ENCODE data around the gene ZBTB44.

ZBTB44 gene

DNA sequence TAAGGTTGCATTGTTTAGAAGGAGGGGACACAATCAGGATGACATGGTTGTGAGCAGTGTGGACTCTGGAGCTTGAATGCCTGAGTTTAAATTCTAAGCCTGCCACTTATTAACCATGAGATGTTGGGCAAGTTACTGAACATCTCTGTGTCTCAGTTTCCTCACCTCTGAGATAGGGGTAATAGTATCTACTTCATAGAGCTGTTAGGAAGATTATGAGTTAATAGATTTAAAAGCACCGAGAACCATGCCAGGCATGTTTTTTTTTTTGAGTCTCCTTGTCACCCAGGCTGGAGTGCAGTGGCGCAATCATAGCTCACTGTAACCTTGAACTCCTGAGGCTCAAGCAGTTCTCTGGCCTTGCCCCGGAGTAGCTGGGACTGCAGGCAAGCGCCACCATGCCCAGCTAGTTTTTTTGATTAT lies 121.9 kb downstream of the ZBTB44 start:
- DNase-seq, result no peak

- DNase-seq, result no peak
Observed at GRCh38 chr11:130191896-130192295, 122.8 kb downstream of the ZBTB44 start.

- no peak for DNase-seq
Observed at GRCh38 chr11:130190371-130190881, 124.3 kb downstream of the ZBTB44 start.

DNA sequence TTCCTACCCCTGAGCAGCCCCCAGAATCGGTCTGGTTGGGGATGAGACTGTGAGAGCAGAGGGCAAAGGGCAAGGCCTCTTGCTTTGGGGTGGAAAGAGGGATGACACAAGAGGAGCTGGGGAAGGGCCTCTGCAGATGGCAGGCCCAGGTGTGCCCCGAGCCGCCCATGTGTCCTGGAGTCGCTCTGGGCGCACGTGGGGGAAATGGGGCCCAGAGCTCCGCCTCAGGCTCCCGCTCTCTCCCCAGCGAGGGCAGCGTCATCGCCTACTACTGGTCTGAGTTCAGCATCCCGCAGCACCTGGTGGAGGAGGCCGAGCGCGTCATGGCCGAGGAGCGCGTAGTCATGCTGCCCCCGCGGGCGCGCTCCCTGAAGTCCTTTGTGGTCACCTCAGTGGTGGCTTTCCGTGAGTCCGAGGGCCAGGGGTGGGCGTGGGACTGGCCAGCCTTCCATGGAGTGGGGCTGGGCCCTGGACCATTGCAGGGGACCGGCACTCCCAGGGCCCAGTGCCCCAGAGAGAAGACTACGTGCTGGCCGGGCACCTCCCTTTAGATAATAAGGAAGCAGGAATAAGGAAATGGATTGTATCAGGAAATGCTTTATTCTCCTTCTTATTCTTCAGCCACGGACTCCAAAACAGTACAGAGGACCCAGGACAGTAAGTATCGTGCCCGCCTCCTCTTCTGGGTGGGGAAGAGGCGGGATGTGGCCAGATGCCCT lies 125.1 kb downstream of the ZBTB44 start:
- DNase-seq, result no peak

DNA sequence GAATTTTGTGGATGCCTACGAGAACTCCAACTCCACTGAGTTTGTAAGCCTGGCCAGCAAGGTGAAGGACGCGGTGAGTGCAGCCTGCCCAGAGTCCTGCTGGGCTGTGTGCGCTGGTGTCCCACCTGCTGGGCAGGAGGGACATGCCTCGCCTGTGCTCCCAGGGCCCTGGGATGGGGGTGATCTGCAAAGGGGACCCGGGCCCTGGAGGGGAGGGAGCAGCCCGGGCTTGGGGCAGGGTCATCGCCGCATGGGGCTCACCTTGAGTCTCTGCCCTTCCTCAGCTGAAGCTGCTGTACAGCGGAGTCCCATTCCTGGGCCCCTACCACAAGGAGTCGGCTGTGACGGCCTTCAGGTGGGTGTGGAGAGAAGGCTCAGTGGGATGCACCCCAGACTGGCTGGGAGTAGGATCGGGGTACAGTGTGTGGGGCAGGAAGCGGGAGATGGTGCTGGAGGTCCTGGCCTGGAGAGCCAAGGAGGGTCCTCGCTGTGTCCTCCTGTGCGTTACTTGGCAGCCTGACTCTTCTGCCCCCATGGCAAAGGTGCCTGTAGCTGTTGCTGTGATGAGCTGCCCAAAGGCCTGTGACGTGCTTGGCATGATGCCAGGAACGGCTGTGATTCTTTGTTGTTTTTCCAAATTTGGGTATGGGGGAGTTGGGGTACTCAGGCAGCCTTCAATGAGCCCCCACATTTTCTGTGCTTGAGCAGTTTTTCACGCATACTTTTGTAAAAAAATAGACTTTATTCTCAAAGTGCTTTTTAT lies 126.0 kb downstream of the ZBTB44 start:
- DNase-seq, result no peak

- DNase-seq, result no peak
Observed at GRCh38 chr11:130188047-130188446, 126.7 kb downstream of the ZBTB44 start.

- DNase-seq, result no peak
Observed at GRCh38 chr11:130187096-130187495, 127.6 kb downstream of the ZBTB44 start.

- no peak for DNase-seq
Observed at GRCh38 chr11:130183878-130184610, 130.7 kb downstream of the ZBTB44 start.

GRCh38 chr11:130181295-130182272 lies 133.1 kb downstream of the ZBTB44 start:
- DNase-seq, result no peak

DNA sequence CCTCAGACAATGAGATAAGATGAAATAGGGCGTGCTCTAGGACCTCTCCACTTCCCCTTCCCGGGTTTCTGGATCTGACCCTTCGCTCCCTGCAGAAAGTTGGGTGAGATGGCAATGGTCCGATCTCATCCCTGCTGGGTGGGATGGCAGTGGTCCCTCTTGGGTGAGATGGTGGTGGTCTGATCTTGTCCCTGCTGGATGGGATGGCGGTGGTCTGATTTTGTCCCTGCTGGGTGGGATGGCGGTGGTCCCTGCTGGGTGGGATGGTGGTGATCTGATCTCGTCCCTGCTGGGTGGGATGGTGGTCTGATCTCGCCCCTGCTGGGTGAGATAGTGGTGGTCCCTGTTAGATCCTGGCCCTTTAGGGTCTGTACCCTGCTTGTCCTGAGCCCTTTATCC lies 133.8 kb downstream of the ZBTB44 start:
- DNase-seq, result no peak

GRCh38 chr11:130180491-130180890 lies 134.2 kb downstream of the ZBTB44 start:
- no peak for DNase-seq

GRCh38 chr11:130179396-130180306 lies 135.1 kb downstream of the ZBTB44 start:
- no peak for DNase-seq

DNA sequence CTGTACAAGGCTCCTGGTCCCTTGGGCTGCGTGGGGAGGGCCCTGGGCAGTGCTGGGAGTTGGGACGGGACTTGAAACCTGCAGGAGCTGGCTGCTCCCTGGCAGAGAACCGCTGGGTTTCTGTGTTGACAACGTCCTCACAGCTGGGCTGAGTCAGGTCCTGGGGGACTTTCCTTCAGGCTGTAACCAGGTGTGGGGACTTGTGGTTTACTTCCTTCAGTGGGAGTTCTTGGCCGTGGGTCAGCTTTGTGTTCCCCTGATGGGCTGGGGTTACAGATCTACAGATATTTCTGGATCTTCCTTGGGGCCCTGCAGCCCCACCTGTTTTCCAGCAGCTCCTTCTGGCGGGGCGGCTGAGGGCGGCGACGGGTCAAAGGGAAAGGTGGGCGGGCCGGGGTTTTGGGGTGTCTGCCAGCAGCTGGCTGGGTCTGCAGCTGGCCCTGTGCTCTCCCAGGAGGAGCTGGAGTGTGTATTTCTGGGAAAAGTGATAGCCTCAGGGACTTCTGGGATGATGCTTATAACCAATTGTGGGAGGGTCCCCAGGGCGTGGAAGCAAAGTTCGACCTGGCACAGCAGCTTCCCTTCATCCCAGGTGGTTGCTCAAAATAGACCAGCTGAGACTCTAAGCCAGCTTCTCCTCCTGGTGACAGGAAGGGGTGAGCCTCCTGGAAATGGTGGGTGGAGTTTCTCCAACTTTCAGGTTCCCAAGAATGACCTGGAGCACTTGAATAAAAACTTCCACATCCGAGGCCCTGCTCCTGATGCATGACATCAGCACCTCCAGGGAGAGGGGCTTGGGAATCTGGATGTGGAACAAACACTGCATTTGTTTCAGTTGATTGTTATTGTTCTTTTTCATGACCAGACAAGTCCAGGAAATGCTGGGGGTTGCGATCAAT lies 136.0 kb downstream of the ZBTB44 start:
- DNase-seq, result no peak

DNA sequence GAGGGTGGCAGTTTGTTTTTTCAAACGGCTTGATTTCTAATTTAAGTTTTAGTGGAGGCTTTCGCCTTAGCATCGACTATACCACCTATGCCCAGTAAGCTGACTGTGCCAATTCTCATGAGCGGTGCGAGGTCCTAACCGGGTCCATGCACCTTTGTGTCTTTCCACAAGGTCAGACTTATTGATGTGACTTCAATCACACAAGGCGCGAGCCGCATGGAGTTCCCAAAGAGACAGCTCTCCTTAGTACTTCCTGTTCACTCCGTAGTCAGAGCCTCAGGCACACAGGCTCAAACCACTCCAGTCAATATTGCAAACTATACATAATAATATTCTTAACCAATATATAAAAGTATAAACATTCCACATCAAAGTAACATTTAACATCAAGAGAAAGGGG lies 136.9 kb downstream of the ZBTB44 start:
- no peak for DNase-seq
